IMR-90 (cell line): Measurements from ENCODE around the gene LUZP2. TPM values are rescaled to one million over a fixed set of nuclear protein-coding genes. Genes with fewer than 3 reads are reported as not detected.

Experiments used
- ATAC-seq: fragments of 200-7000 bp; cut with Tn5 transposase; 2 replicates; pipeline ENCODE4 v1.9.1; 2020; ENCODE audit warnings: low read depth, mild to moderate bottlenecking, moderate library complexity
- BruUV-seq: library from RNA; stranded (reverse); fragments of 400-500 nt; replicated peaks from 2 replicates; lab custom pipeline; 2021; lab: Mats Ljungman, UMichigan
- CTCF ChIA-PET: fragments of 300-600 bp; formaldehyde crosslinking; extraction: SDS; loops from one replicate; lab custom pipeline; 2021; ENCODE audit warnings: antibody characterized with exemption; lab: Yijun Ruan, JAX
- POLR2A ChIA-PET: fragments of 300-600 bp; sonication (Branson Sonifier 250); formaldehyde crosslinking; loops from one replicate; lab custom pipeline; 2022; ENCODE audit warnings: antibody characterized with exemption; ENCODE audit not compliant: unreplicated experiment; lab: Charles Lee
- DNase-seq: peaks from one replicate; pipeline ENCODE4 v3.0.0; 2013
- H2AFZ ChIP-seq: replicated peaks from 2 replicates; pipeline ENCODE3; 2013; ENCODE audit warnings: low read length, mild to moderate bottlenecking; ENCODE audit not compliant: poor library complexity
- H2AK5ac ChIP-seq: 2 replicates; pipeline ENCODE4 v1.6.1; 2013; ENCODE audit warnings: low read depth, low read length, inconsistent platforms
- H2AK9ac ChIP-seq: replicated peaks from 2 replicates; pipeline ENCODE3; 2013; ENCODE audit warnings: mild to moderate bottlenecking, low read depth, low read length, moderate library complexity; ENCODE audit not compliant: poor library complexity
- H2BK120ac ChIP-seq: 2 replicates; pipeline ENCODE4 v1.6.1; 2013; ENCODE audit warnings: low read depth, low read length, inconsistent platforms
- H2BK15ac ChIP-seq: 3 replicates; pipeline ENCODE4 v1.6.1; 2013; ENCODE audit warnings: low read depth, low read length, inconsistent platforms
- H2BK20ac ChIP-seq: 2 replicates; pipeline ENCODE4 v1.6.1; 2013; ENCODE audit warnings: low read depth, mild to moderate bottlenecking, inconsistent platforms, low read length, moderate library complexity
- H2BK5ac ChIP-seq: 2 replicates; pipeline ENCODE4 v1.6.1; 2013; ENCODE audit warnings: mild to moderate bottlenecking, low read depth, low read length, inconsistent platforms; ENCODE audit not compliant: poor library complexity, severe bottlenecking
- H3K14ac ChIP-seq: replicated peaks from 2 replicates; pipeline ENCODE4 v1.6.1; 2013; ENCODE audit warnings: low read depth, low read length, inconsistent platforms
- H3K18ac ChIP-seq: 2 replicates; pipeline ENCODE4 v1.6.1; 2013; ENCODE audit warnings: low read depth, low read length, control low read depth
- H3K23ac ChIP-seq: 2 replicates; pipeline ENCODE4 v1.6.1; 2013; ENCODE audit warnings: low read depth, low read length, inconsistent platforms
- H3K27ac ChIP-seq: 2 replicates; pipeline ENCODE4 v1.5.1; 2013; ENCODE audit warnings: mild to moderate bottlenecking, control low read depth, low read length; ENCODE audit not compliant: insufficient read depth
- H3K27me3 ChIP-seq: 2 replicates; pipeline ENCODE4 v1.6.1; 2013; ENCODE audit warnings: low read length; ENCODE audit not compliant: control insufficient read depth, insufficient read depth
- H3K36me3 ChIP-seq: 2 replicates; pipeline ENCODE4 v1.6.1; 2013; ENCODE audit warnings: low read length, mixed read lengths; ENCODE audit not compliant: control insufficient read depth, insufficient read depth
- H3K4ac ChIP-seq: 2 replicates; pipeline ENCODE4 v1.6.1; 2013; ENCODE audit warnings: low read depth, low read length, inconsistent platforms
- H3K4me1 ChIP-seq: 2 replicates; pipeline ENCODE4 v1.6.1; 2013; ENCODE audit warnings: low read length, mixed read lengths; ENCODE audit not compliant: control insufficient read depth, insufficient read depth
- H3K4me2 ChIP-seq: 2 replicates; pipeline ENCODE4 v1.6.1; 2013; ENCODE audit warnings: low read depth, mild to moderate bottlenecking, control low read depth, low read length, moderate library complexity
- H3K4me3 ChIP-seq: 2 replicates; pipeline ENCODE4 v1.5.1; 2013; ENCODE audit warnings: low read depth, mild to moderate bottlenecking, control low read depth, low read length, moderate library complexity; ENCODE audit not compliant: insufficient read depth
- H3K56ac ChIP-seq: 2 replicates; pipeline ENCODE4 v1.6.1; 2013; ENCODE audit warnings: low read length, inconsistent platforms; ENCODE audit not compliant: insufficient read depth; ENCODE audit errors: extremely low read depth
- H3K79me1 ChIP-seq, 2 experiments: 2 replicates each; pipeline ENCODE4 v1.6.1; 2013; ENCODE audit warnings: low read length in 2 of 2, inconsistent platforms in 1 of 2, low read depth in 1 of 2
- H3K9ac ChIP-seq: 2 replicates; pipeline ENCODE4 v1.6.1; 2013; ENCODE audit warnings: low read depth, low read length, control low read depth
- H3K9me1 ChIP-seq: 2 replicates; pipeline ENCODE4 v1.6.1; 2013; ENCODE audit warnings: low read length, inconsistent platforms; ENCODE audit not compliant: insufficient read depth
- H3K9me3 ChIP-seq: 2 replicates; pipeline ENCODE4 v1.6.1; 2013; ENCODE audit warnings: low read length; ENCODE audit not compliant: control insufficient read depth, insufficient read depth
- H4K20me1 ChIP-seq: 2 replicates; pipeline ENCODE4 v1.6.1; 2013; ENCODE audit warnings: low read length, inconsistent platforms; ENCODE audit not compliant: insufficient read depth
- H4K5ac ChIP-seq: 2 replicates; pipeline ENCODE4 v1.6.1; 2013; ENCODE audit warnings: mild to moderate bottlenecking, low read depth, low read length, control low read depth
- H4K8ac ChIP-seq, 2 experiments: 2 replicates each; pipeline ENCODE4 v1.6.1; 2013; ENCODE audit warnings: low read depth in 2 of 2, low read length in 2 of 2, control low read depth in 1 of 2, inconsistent platforms in 1 of 2
- H4K91ac ChIP-seq: 2 replicates; pipeline ENCODE4 v1.6.1; 2013; ENCODE audit warnings: low read depth, low read length, inconsistent platforms; ENCODE audit not compliant: insufficient read depth
- BHLHE40 ChIP-seq: fragments of 150-350 bp; IDR thresholded peaks from 2 replicates; pipeline ENCODE4 v1.6.1; 2016; ENCODE audit warnings: mild to moderate bottlenecking, low read depth, low read length
- FOS ChIP-seq: fragments of 150-350 bp; IDR thresholded peaks from 2 replicates; pipeline ENCODE4 v1.6.1; 2016; ENCODE audit warnings: low read depth, low read length
- NFE2L2 ChIP-seq: fragments of 150-350 bp; IDR thresholded peaks from 2 replicates; pipeline ENCODE4 v1.6.1; 2016; ENCODE audit warnings: low read depth, mild to moderate bottlenecking, low read length
- POLR2A ChIP-seq: IDR thresholded peaks from 2 replicates; pipeline ENCODE4 v1.6.1; 2012; ENCODE audit warnings: mild to moderate bottlenecking, low read depth, low read length
- RAD21 ChIP-seq: IDR thresholded peaks from 2 replicates; pipeline ENCODE4 v1.6.1; 2012; ENCODE audit warnings: low read length, improper control_type of control experiment
- RCOR1 ChIP-seq: IDR thresholded peaks from 2 replicates; pipeline ENCODE4 v1.6.1; 2012; ENCODE audit warnings: mild to moderate bottlenecking, low read length, improper control_type of control experiment; ENCODE audit not compliant: insufficient replicate concordance
- RFX5 ChIP-seq: IDR thresholded peaks from 2 replicates; pipeline ENCODE4 v1.8.0; 2012; ENCODE audit warnings: low read depth, mild to moderate bottlenecking, low read length, moderate library complexity
- SMC3 ChIP-seq: fragments of 150-350 bp; IDR thresholded peaks from 2 replicates; pipeline ENCODE4 v1.6.1; 2016; ENCODE audit warnings: low read depth, mild to moderate bottlenecking, antibody characterized with exemption, low read length, moderate library complexity
- USF2 ChIP-seq: fragments of 150-350 bp; IDR thresholded peaks from 2 replicates; pipeline ENCODE4 v1.6.1; 2017; ENCODE audit warnings: mild to moderate bottlenecking, antibody characterized with exemption, low read length, low read depth
- WGBS, 2 experiments: methylation state at CpG; one replicate each; pipeline versions ENCODE4 v1.1.5 to v1.1.7; 2013; ENCODE audit warnings: missing lambda C conversion rate in 2 of 2; ENCODE audit not compliant: insufficient read length in 1 of 2; ENCODE audit errors: extremely low coverage in 2 of 2; 5-methylcytosine and 5-hydroxymethylcytosine counted together
- dilution Hi-C: fragments of 300-500 bp; cut with HindIII; formaldehyde crosslinking; loops from one replicate; pipeline ENCODE4 v1.14.3; 2018; ENCODE audit warnings: low sequenced_read_pairs; ENCODE audit not compliant: unreplicated experiment
- in situ Hi-C: fragments of 300-500 bp; cut with MboI; formaldehyde crosslinking; loops from 3 replicates; pipeline ENCODE4 v1.14.3; 2019; ENCODE audit warnings: low sequenced_read_pairs, inconsistent platforms, mixed read lengths
- intact Hi-C: fragments of 100-400 bp; cut with micrococcal nuclease; formaldehyde crosslinking; loops from 2 replicates; pipeline ENCODE4 v1.10.0; 2022
- polyA plus RNA-seq, 3 experiments: library from polyadenylated mRNA; depleted of rRNA; stranded (reverse); fragments of >200 nt; gene quantifications; 2 replicates each; pipeline ENCODE4 v1.2.3, GENCODE V29; 2012; ENCODE audit warnings: low replicate concordance in 1 of 3
- total RNA-seq: library from RNA; depleted of rRNA; stranded (reverse); fragments of >200 nt; gene quantifications from 2 replicates; pipeline ENCODE4 v1.2.3, GENCODE V29; 2012
- TF ChIP-seq, protein P1 (sequence below): conservative IDR thresholded peaks from 2 replicates; pipeline ENCODE4 v1.5.1; 2012; ENCODE audit warnings: mild to moderate bottlenecking, low read depth, low read length, improper control_type of control experiment

Gene LUZP2
- total and polyA plus RNA-seq, 2 of the 4 experiments (the other 2 are of a cell fraction): 0.89 to 2.0 TPM

- no peak overlapping the region for H3K14ac ChIP-seq
- in situ Hi-C loops: no loop called here
- H4K91ac ChIP-seq: no peak overlapping the region
- ChIA-PET CTCF (no interaction called here), POLR2A (no interaction called here)
- H3K9ac ChIP-seq: no peak overlapping the region
- intact Hi-C loops: no loop called here
- no peaks in the 10 kb centered on the region for H3K4me1 ChIP-seq
- H2BK5ac ChIP-seq: no peak overlapping the region
- H2BK15ac ChIP-seq: no peak overlapping the region
- BruUV-seq: no TSS peak
- 90% methylated on average over 1 of the region's 4 CpGs; no CpG with 5 or more reads in 1 of the 2 experiments for WGBS, 2 experiments
- H3K18ac ChIP-seq: no peak overlapping the region
- H3K56ac ChIP-seq: no peak overlapping the region
- no peak overlapping the region for H4K8ac ChIP-seq
- no peak overlapping the region for H2BK120ac ChIP-seq
- H3K4me2 ChIP-seq: no peak overlapping the region
- H3K27me3 ChIP-seq: no peaks in the 10 kb centered on the region
- dilution Hi-C loops: no loop called here
- no peak overlapping the region for H3K27ac ChIP-seq
- DNase-seq: no peak
- no peaks in the 10 kb centered on the region for H3K36me3 ChIP-seq
- no peak overlapping the region for H3K23ac ChIP-seq
- H3K9me3 ChIP-seq: no peaks in the 10 kb centered on the region
- H2AFZ ChIP-seq: no peak overlapping the region
- H4K5ac ChIP-seq: no peak overlapping the region
- no peaks in the 10 kb centered on the region for H3K9me1 ChIP-seq
- H2AK9ac ChIP-seq: no peak overlapping the region
- no peak overlapping the region for H2BK20ac ChIP-seq
- no peaks in the 10 kb centered on the region for H4K20me1 ChIP-seq
- TF ChIP-seq POLR2A (no peak), USF2 (no peak), BHLHE40 (no peak), RCOR1 (no peak), NFE2L2 (no peak), FOS (no peak), RAD21 (no peak), RFX5 (no peak), SMC3 (no peak)
- TF ChIP-seq, protein P1, sequence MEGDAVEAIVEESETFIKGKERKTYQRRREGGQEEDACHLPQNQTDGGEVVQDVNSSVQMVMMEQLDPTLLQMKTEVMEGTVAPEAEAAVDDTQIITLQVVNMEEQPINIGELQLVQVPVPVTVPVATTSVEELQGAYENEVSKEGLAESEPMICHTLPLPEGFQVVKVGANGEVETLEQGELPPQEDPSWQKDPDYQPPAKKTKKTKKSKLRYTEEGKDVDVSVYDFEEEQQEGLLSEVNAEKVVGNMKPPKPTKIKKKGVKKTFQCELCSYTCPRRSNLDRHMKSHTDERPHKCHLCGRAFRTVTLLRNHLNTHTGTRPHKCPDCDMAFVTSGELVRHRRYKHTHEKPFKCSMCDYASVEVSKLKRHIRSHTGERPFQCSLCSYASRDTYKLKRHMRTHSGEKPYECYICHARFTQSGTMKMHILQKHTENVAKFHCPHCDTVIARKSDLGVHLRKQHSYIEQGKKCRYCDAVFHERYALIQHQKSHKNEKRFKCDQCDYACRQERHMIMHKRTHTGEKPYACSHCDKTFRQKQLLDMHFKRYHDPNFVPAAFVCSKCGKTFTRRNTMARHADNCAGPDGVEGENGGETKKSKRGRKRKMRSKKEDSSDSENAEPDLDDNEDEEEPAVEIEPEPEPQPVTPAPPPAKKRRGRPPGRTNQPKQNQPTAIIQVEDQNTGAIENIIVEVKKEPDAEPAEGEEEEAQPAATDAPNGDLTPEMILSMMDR: no peak
- H3K79me1 ChIP-seq: no peaks in the 10 kb centered on the region
- no peak overlapping the region for H3K4me3 ChIP-seq
- H2AK5ac ChIP-seq: no peak overlapping the region
- no peak for ATAC-seq
- no peak overlapping the region for H3K4ac ChIP-seq
Measured at GRCh38 chr11:25068451-25068850, 571.6 kb downstream of the LUZP2 start.
